Thoracic aorta (tissue), 2 donors: Measurements from ENCODE around the gene GPR18. TPM values are rescaled to one million over a fixed set of nuclear protein-coding genes. Genes with fewer than 3 reads are reported as not detected.
A peak's percentile ranks its signal among the peaks of the same experiment; 100 is the strongest.

Experiments
- ATAC-seq: fragments of 150-250 bp; one replicate; pipeline ENCODE4 v1.8.0; 2017; ENCODE audit warnings: low read depth; ENCODE audit not compliant: insufficient number of reproducible peaks, low FRiP score
- DNase-seq: peaks from one replicate; pipeline ENCODE4 v3.0.0-alpha.2; 2020; ENCODE audit warnings: low spot score
- H3K27ac ChIP-seq, 2 donors: fragments of 200-600 bp; sonication (generic); 1 replicate in 1 of 2; 2 replicates in 1 of 2; pipeline ENCODE4 v1.5.1; 2016; ENCODE audit warnings: mild to moderate bottlenecking in 2 of 2, moderate library complexity in 2 of 2
- H3K27me3 ChIP-seq: fragments of 200-600 bp; sonication (generic); replicated peaks from 2 replicates; pipeline ENCODE4 v1.6.0; 2016; ENCODE audit warnings: mild to moderate bottlenecking; ENCODE audit not compliant: insufficient read depth
- H3K36me3 ChIP-seq: fragments of 200-600 bp; sonication (generic); one replicate; pipeline ENCODE4 v1.5.1; 2016
- H3K4me1 ChIP-seq, 2 donors: fragments of 200-600 bp; sonication (generic); 1 replicate in 1 of 2; 2 replicates in 1 of 2; pipeline versions ENCODE4 v1.5.1 to v1.6.0; 2016; ENCODE audit warnings: low read depth in 2 of 2, mild to moderate bottlenecking in 1 of 2; ENCODE audit not compliant: control insufficient read depth in 1 of 2
- H3K4me3 ChIP-seq: fragments of 200-600 bp; sonication (generic); 2 replicates; pipeline ENCODE4 v1.5.1; 2016; ENCODE audit warnings: mild to moderate bottlenecking
- H3K9me3 ChIP-seq: fragments of 200-600 bp; sonication (generic); 2 replicates; pipeline ENCODE4 v1.5.1; 2016
- CTCF ChIP-seq: fragments of 200-600 bp; sonication (generic); IDR thresholded peaks from one replicate; pipeline ENCODE4 v1.5.1; 2019; ENCODE audit warnings: antibody characterized with exemption
- total RNA-seq, 2 donors: library from RNA; depleted of rRNA; stranded (reverse); fragments of >200 nt; gene quantifications; one replicate each; pipeline versions ENCODE4 v1.1.0 to v1.2.3, GENCODE V29; 2016

Gene GPR18
- total RNA-seq, 2 donors from 2014 or later = not detected

- Histone ChIP-seq H3K27ac (no peak overlapping the region), H3K36me3 (no peaks in the 10 kb centered on the region), H3K27me3 (no peaks in the 10 kb centered on the region), H3K4me1 (peaks cover 56% of the 10 kb centered on the region in 2 donors), H3K9me3 (no peaks in the 10 kb centered on the region), H3K4me3 (no peak overlapping the region)
- no peak for ATAC-seq
- DNase-seq = no peak
- no peak for TF ChIP-seq CTCF
Observed at GRCh38 chr13:99221567-99222239, 36.5 kb downstream of the GPR18 start.

DNA sequence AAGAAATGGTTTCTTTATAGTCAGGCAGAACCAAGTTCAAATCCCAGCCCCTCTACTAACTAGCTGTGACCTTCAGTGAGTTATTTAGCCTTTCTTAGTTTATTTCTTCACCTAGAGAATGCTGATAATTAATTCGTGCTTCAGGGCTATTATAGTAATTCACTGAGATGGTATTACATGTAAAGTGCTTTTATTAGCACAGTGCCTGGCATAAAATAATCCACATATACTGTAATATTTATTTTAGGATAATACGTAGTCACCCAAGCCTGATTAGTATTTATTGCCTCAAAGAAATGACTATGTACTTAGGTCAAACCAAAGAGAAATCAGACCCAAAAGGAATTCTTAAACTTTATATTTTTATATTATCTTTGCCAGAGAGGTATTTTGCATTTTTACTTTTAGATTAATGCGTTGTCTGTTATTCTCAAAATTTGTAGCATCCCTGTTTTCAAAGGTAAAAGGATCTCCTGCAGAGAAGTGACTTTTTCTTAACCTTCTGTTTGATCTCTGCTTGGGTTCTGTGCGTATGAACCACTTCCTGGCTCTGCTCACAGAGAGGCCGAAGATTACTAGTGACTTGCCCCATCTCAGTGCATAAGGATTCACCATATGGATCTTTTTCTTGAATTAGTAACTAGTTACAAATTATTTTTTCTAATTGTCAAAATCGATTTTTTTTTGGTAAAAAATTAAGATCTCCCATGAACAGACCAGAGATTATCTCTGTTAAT, 37.8 kb downstream of the GPR18 start:
- TF ChIP-seq CTCF = no peak
- Histone ChIP-seq H3K27me3 (no peaks in the 10 kb centered on the region), H3K4me1 (peaks cover 47 to 48% of the 10 kb centered on the region in 2 donors), H3K4me3 (no peak overlapping the region), H3K9me3 (no peaks in the 10 kb centered on the region), H3K27ac (peak overlapping the region in 1 of 2 donors; percentile 24), H3K36me3 (no peaks in the 10 kb centered on the region)
- ATAC-seq = no peak
- DNase-seq = no peak

DNA sequence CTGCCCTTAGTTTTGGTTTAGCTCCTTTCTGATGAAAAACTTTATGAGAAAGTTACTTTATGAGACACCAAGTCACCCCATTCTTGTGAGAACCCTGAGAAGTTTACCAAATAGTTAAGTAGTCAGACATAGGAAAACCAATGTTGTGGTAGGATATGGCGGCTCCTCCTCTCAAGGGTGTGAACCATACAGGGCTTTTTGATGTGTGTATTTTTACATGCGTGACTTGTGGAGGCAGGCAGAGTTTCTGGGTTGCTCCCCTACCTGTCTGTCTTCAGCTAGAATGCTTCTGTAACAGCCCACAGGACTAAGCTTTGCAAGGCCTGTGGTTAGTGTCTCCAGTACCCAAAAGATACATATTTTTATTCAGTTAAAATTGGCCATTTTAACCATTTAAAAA, 39.2 kb downstream of the GPR18 start:
- no peak for ATAC-seq
- no peak for TF ChIP-seq CTCF

DNA sequence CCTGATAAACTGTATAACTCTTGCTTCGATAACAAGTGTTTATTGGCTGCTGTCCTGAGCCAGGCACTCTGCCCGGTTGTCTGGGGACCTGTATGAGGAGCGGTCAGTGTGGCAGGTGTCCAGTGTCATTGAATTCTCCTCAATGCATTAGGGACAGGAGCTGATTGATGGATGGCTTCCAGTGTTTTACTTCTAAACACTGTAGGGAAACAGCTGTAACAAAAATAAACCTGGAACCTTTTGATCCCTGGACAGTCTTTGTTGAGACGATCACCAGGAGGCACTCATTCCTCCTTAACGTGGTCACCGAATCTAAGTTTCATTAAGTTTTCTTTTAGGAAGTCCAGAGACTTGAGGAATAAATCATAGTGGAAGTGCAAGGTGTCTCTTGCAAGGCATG, 39.6 kb downstream of the GPR18 start:
- TF ChIP-seq CTCF = no peak
- Histone ChIP-seq H3K4me1 (peaks cover 43 to 50% of the 10 kb centered on the region in 2 donors), H3K27me3 (no peaks in the 10 kb centered on the region), H3K27ac (peak overlapping the region in 1 of 2 donors; percentile 42), H3K4me3 (no peak overlapping the region), H3K9me3 (no peaks in the 10 kb centered on the region), H3K36me3 (no peaks in the 10 kb centered on the region)
- ATAC-seq (no peak), DNase-seq (no peak)

More for the DNA sequence above, 39.2 kb downstream of the GPR18 start:
- Histone ChIP-seq H3K4me3 (no peak overlapping the region), H3K36me3 (no peaks in the 10 kb centered on the region), H3K27ac (peak overlapping the region in 1 of 2 donors; percentile 42), H3K9me3 (no peaks in the 10 kb centered on the region), H3K4me1 (peaks cover 46 to 54% of the 10 kb centered on the region in 2 donors), H3K27me3 (no peaks in the 10 kb centered on the region)
- DNase-seq = no peak

DNA sequence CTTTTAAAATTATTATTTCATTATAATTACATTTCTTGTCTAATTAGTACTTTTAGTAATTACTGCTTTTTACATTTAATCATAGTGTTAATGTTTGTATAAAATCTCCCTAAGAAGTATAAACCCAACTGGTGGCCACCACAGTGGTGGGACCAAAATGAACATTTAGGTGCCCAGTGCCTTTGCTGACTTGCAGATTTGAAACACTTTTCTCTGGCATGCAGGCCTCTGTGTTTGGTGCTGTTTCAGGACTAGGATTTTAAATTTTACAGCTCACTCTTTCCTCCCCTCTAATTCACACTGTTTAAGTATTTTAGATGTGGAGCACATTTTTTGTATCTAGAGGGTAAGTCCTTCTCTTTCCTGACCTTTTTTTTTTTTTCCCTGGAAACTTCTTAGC, 40.1 kb downstream of the GPR18 start:
- Histone ChIP-seq H3K9me3 (no peaks in the 10 kb centered on the region), H3K36me3 (no peaks in the 10 kb centered on the region), H3K27ac (peak overlapping the region in 1 of 2 donors; percentile 42), H3K4me1 (peaks cover 41 to 50% of the 10 kb centered on the region in 2 donors), H3K4me3 (no peak overlapping the region), H3K27me3 (no peaks in the 10 kb centered on the region)
- TF ChIP-seq CTCF = no peak
- ATAC-seq = no peak
- no peak for DNase-seq
